ENCODE results near the gene GCGR.
A peak's percentile ranks its signal among the peaks of the same experiment; 100 is the strongest.

GCGR gene

GRCh38 chr17:81807210-81807719 lies 3.3 kb downstream of the GCGR start:
- 79% methylated on average over 18 of the region's 18 CpGs for WGBS

GRCh38 chr17:81807839-81808238 lies 3.9 kb downstream of the GCGR start:
- H2AK5ac ChIP-seq (ENCODE audit: low read length, severe bottlenecking), result no peak overlapping the region
- H3K18ac ChIP-seq (ENCODE audit: low read depth in 1 of 2, low read length in 2 of 2), result no peak overlapping the region
- H3K4me3 ChIP-seq (ENCODE audit: insufficient read depth in 1 of 2, low read depth in 1 of 2, low read length in 2 of 2), result no peak overlapping the region
- H2BK120ac ChIP-seq (ENCODE audit: low read depth, low read length), result no peak overlapping the region
- H3K4me1 ChIP-seq (ENCODE audit: control insufficient read depth, insufficient read depth, low read depth, low read length), result peaks cover 16% of the 10 kb centered on the region
- no peak overlapping the region for H4K8ac ChIP-seq (ENCODE audit: low read length)
- no peak overlapping the region for H3K9ac ChIP-seq (ENCODE audit: low read length)
- H3K27ac ChIP-seq (ENCODE audit: low read length, poor library complexity, severe bottlenecking), result no peak overlapping the region
- H3K4ac ChIP-seq (ENCODE audit: low read depth in 1 of 2, low read length in 2 of 2), result no peak overlapping the region
- peaks cover 55 to 80% of the 10 kb centered on the region in 2 experiments for H3K27me3 ChIP-seq (ENCODE audit: control insufficient read depth in 1 of 2, insufficient read depth in 1 of 2, low read length in 2 of 2)
- no peak for DNase-seq
- no peak overlapping the region for H2BK5ac ChIP-seq (ENCODE audit: low read depth, low read length, poor library complexity, severe bottlenecking)
- H3K23ac ChIP-seq (ENCODE audit: low read length in 2 of 2), result no peak overlapping the region
- no peaks in the 10 kb centered on the region for H3K9me3 ChIP-seq (ENCODE audit: control insufficient read depth, low read length)
- 79% methylated on average over 13 of the region's 13 CpGs for WGBS
- no peak overlapping the region for H2AFZ ChIP-seq (ENCODE audit: low read depth, low read length)
- no peaks in the 10 kb centered on the region for H3K79me1 ChIP-seq (replicated peaks; ENCODE audit: low read length, poor library complexity, severe bottlenecking)
- no peak overlapping the region for H4K91ac ChIP-seq (ENCODE audit: low read length)
- no peak overlapping the region for H2BK12ac ChIP-seq (ENCODE audit: low read length in 2 of 2)
- H3K36me3 ChIP-seq (ENCODE audit: control insufficient read depth in 1 of 2, insufficient read depth in 2 of 2, low read depth in 1 of 2, low read length in 2 of 2), result no peaks in the 10 kb centered on the region
- H3K4me2 ChIP-seq (ENCODE audit: low read length, poor library complexity, severe bottlenecking), result no peak overlapping the region
- H3K14ac ChIP-seq (ENCODE audit: low read length in 2 of 2), result no peak overlapping the region
- no peak overlapping the region for H2BK15ac ChIP-seq (ENCODE audit: low read depth, poor library complexity, severe bottlenecking)

More at GRCh38 chr17:81807210-81807719, 3.3 kb downstream of the GCGR start:
- Histone ChIP-seq H2BK120ac (ENCODE audit: low read depth, low read length) (no peak overlapping the region), H4K8ac (ENCODE audit: low read length) (no peak overlapping the region), H3K18ac (ENCODE audit: low read depth in 1 of 2, low read length in 2 of 2) (no peak overlapping the region), H3K23ac (ENCODE audit: low read length in 2 of 2) (no peak overlapping the region), H3K79me1 (replicated peaks; ENCODE audit: low read length, poor library complexity, severe bottlenecking) (no peaks in the 10 kb centered on the region), H3K9me3 (ENCODE audit: control insufficient read depth, low read length) (no peaks in the 10 kb centered on the region), H2BK5ac (ENCODE audit: low read depth, low read length, poor library complexity, severe bottlenecking) (no peak overlapping the region), H2BK12ac (ENCODE audit: low read length in 2 of 2) (no peak overlapping the region), H3K27ac (ENCODE audit: low read length, poor library complexity, severe bottlenecking) (no peak overlapping the region), H3K36me3 (ENCODE audit: control insufficient read depth in 1 of 2, insufficient read depth in 2 of 2, low read depth in 1 of 2, low read length in 2 of 2) (no peaks in the 10 kb centered on the region), H3K4me1 (ENCODE audit: control insufficient read depth, insufficient read depth, low read depth, low read length) (peaks cover 16% of the 10 kb centered on the region), H3K9ac (ENCODE audit: low read length) (no peak overlapping the region), H4K91ac (ENCODE audit: low read length) (no peak overlapping the region), H2AK5ac (ENCODE audit: low read length, severe bottlenecking) (no peak overlapping the region), H2AFZ (ENCODE audit: low read depth, low read length) (no peak overlapping the region), H3K14ac (ENCODE audit: low read length in 2 of 2) (no peak overlapping the region), H3K4ac (ENCODE audit: low read depth in 1 of 2, low read length in 2 of 2) (no peak overlapping the region), H3K4me3 (ENCODE audit: insufficient read depth in 1 of 2, low read depth in 1 of 2, low read length in 2 of 2) (no peak overlapping the region), H3K4me2 (ENCODE audit: low read length, poor library complexity, severe bottlenecking) (no peak overlapping the region), H3K27me3 (ENCODE audit: control insufficient read depth in 1 of 2, insufficient read depth in 1 of 2, low read length in 2 of 2) (peaks cover 61 to 83% of the 10 kb centered on the region in 2 experiments), H2BK15ac (ENCODE audit: low read depth, poor library complexity, severe bottlenecking) (no peak overlapping the region)
- no peak for DNase-seq

GRCh38 chr17:81808778-81809555 lies 5.0 kb downstream of the GCGR start:
- DNase-seq, result no peak
- H3K4me3 ChIP-seq (ENCODE audit: insufficient read depth in 1 of 2, low read depth in 1 of 2, low read length in 2 of 2), result no peak overlapping the region
- H3K23ac ChIP-seq (ENCODE audit: low read length in 2 of 2), result no peak overlapping the region
- no peak overlapping the region for H3K14ac ChIP-seq (ENCODE audit: low read length in 2 of 2)
- no peak overlapping the region for H2AK5ac ChIP-seq (ENCODE audit: low read length, severe bottlenecking)
- no peak overlapping the region for H3K4me2 ChIP-seq (ENCODE audit: low read length, poor library complexity, severe bottlenecking)
- H3K27me3 ChIP-seq (ENCODE audit: control insufficient read depth in 1 of 2, insufficient read depth in 1 of 2, low read length in 2 of 2), result peaks cover 45 to 81% of the 10 kb centered on the region in 2 experiments
- H3K4me1 ChIP-seq (ENCODE audit: control insufficient read depth, insufficient read depth, low read depth, low read length), result peaks cover 11% of the 10 kb centered on the region
- H3K9ac ChIP-seq (ENCODE audit: low read length), result no peak overlapping the region
- H2BK120ac ChIP-seq (ENCODE audit: low read depth, low read length), result no peak overlapping the region
- no peak overlapping the region for H2BK5ac ChIP-seq (ENCODE audit: low read depth, low read length, poor library complexity, severe bottlenecking)
- H4K91ac ChIP-seq (ENCODE audit: low read length), result no peak overlapping the region
- no peak overlapping the region for H4K8ac ChIP-seq (ENCODE audit: low read length)
- no peaks in the 10 kb centered on the region for H3K9me3 ChIP-seq (ENCODE audit: control insufficient read depth, low read length)
- no peak overlapping the region for H3K4ac ChIP-seq (ENCODE audit: low read depth in 1 of 2, low read length in 2 of 2)
- peak overlapping the region in 1 of 2 experiments; percentile 38 for H3K18ac ChIP-seq (ENCODE audit: low read depth in 1 of 2, low read length in 2 of 2)
- no peak overlapping the region for H2BK12ac ChIP-seq (ENCODE audit: low read length in 2 of 2)
- no peaks in the 10 kb centered on the region for H3K79me1 ChIP-seq (replicated peaks; ENCODE audit: low read length, poor library complexity, severe bottlenecking)
- no peaks in the 10 kb centered on the region for H3K36me3 ChIP-seq (ENCODE audit: control insufficient read depth in 1 of 2, insufficient read depth in 2 of 2, low read depth in 1 of 2, low read length in 2 of 2)
- whole genome bisulfite sequencing, result 80% methylated on average over 20 of the region's 20 CpGs
- H3K27ac ChIP-seq (ENCODE audit: low read length, poor library complexity, severe bottlenecking), result no peak overlapping the region
- H2BK15ac ChIP-seq (ENCODE audit: low read depth, poor library complexity, severe bottlenecking), result no peak overlapping the region
- H2AFZ ChIP-seq (ENCODE audit: low read depth, low read length), result no peak overlapping the region

GRCh38 chr17:81809556-81809998 lies 5.6 kb downstream of the GCGR start:
- DNase-seq, result no peak
- WGBS, result 73% methylated on average over 7 of the region's 7 CpGs
- Histone ChIP-seq H4K91ac (ENCODE audit: low read length) (no peak overlapping the region), H3K4me2 (ENCODE audit: low read length, poor library complexity, severe bottlenecking) (no peak overlapping the region), H3K27ac (ENCODE audit: low read length, poor library complexity, severe bottlenecking) (no peak overlapping the region), H3K23ac (ENCODE audit: low read length in 2 of 2) (no peak overlapping the region), H2BK15ac (ENCODE audit: low read depth, poor library complexity, severe bottlenecking) (no peak overlapping the region), H2AK5ac (ENCODE audit: low read length, severe bottlenecking) (no peak overlapping the region), H2BK12ac (ENCODE audit: low read length in 2 of 2) (no peak overlapping the region), H3K14ac (ENCODE audit: low read length in 2 of 2) (no peak overlapping the region), H4K8ac (ENCODE audit: low read length) (no peak overlapping the region), H2BK120ac (ENCODE audit: low read depth, low read length) (no peak overlapping the region), H2BK5ac (ENCODE audit: low read depth, low read length, poor library complexity, severe bottlenecking) (no peak overlapping the region), H3K36me3 (ENCODE audit: control insufficient read depth in 1 of 2, insufficient read depth in 2 of 2, low read depth in 1 of 2, low read length in 2 of 2) (no peaks in the 10 kb centered on the region), H3K27me3 (ENCODE audit: control insufficient read depth in 1 of 2, insufficient read depth in 1 of 2, low read length in 2 of 2) (peaks cover 45 to 82% of the 10 kb centered on the region in 2 experiments), H3K4me3 (ENCODE audit: insufficient read depth in 1 of 2, low read depth in 1 of 2, low read length in 2 of 2) (no peak overlapping the region), H3K4me1 (ENCODE audit: control insufficient read depth, insufficient read depth, low read depth, low read length) (peaks cover 5% of the 10 kb centered on the region), H3K18ac (ENCODE audit: low read depth in 1 of 2, low read length in 2 of 2) (peak overlapping the region in 1 of 2 experiments; percentile 38), H2AFZ (ENCODE audit: low read depth, low read length) (no peak overlapping the region), H3K9ac (ENCODE audit: low read length) (no peak overlapping the region), H3K9me3 (ENCODE audit: control insufficient read depth, low read length) (no peaks in the 10 kb centered on the region), H3K79me1 (replicated peaks; ENCODE audit: low read length, poor library complexity, severe bottlenecking) (no peaks in the 10 kb centered on the region), H3K4ac (ENCODE audit: low read depth in 1 of 2, low read length in 2 of 2) (no peak overlapping the region)

Data from mesenchymal stem cell (in vitro differentiated cells and primary cell).